Thymus (tissue), 11 donors: ENCODE data around the gene MEGF11. TPM values are rescaled to one million over a fixed set of nuclear protein-coding genes. Genes with fewer than 3 reads are reported as not detected.

Experiments
- DNase-seq, 9 donors: peaks; one replicate each; pipeline ENCODE4 v3.0.0-alpha.2; 2013; ENCODE audit warnings: low spot score in 9 of 9, low read depth in 6 of 9, missing footprints in 1 of 9
- H3K27ac ChIP-seq, 2 donors: one replicate each; pipeline ENCODE4 v1.5.1; 2013; ENCODE audit warnings: control low read depth in 1 of 2, low read depth in 1 of 2, low read length in 1 of 2, mild to moderate bottlenecking in 1 of 2, moderate library complexity in 1 of 2
- H3K27me3 ChIP-seq, 2 donors: one replicate each; pipeline ENCODE4 v1.5.1; 2013; ENCODE audit warnings: low read length in 1 of 2; ENCODE audit not compliant: control insufficient read depth in 2 of 2, insufficient read depth in 1 of 2
- H3K36me3 ChIP-seq, 2 donors: one replicate each; pipeline ENCODE4 v1.5.1; 2013; ENCODE audit warnings: low read length in 1 of 2, mild to moderate bottlenecking in 1 of 2, moderate library complexity in 1 of 2; ENCODE audit not compliant: control insufficient read depth in 2 of 2, insufficient read depth in 2 of 2
- H3K4me1 ChIP-seq, 2 donors: one replicate each; pipeline ENCODE4 v1.5.1; 2013; ENCODE audit warnings: low read length in 2 of 2; ENCODE audit not compliant: control insufficient read depth in 2 of 2, insufficient read depth in 2 of 2
- H3K4me3 ChIP-seq, 2 donors: one replicate each; pipeline ENCODE4 v1.5.1; 2013; ENCODE audit warnings: low read length in 2 of 2, control low read depth in 1 of 2, mild to moderate bottlenecking in 1 of 2
- H3K9me3 ChIP-seq, 2 donors: one replicate each; pipeline ENCODE4 v1.5.1; 2013; ENCODE audit warnings: low read length in 1 of 2, mild to moderate bottlenecking in 1 of 2; ENCODE audit not compliant: control insufficient read depth in 2 of 2, insufficient read depth in 1 of 2
- WGBS: extraction: QIAGEN DNeasy Blood & Tissue Kit; methylation state at CpG from one replicate; pipeline ENCODE4 v1.1.7; 2013; 5-methylcytosine and 5-hydroxymethylcytosine counted together
- polyA plus RNA-seq: library from polyadenylated mRNA; stranded (reverse); fragments of 200-250 nt; gene quantifications from one replicate; pipeline ENCODE4 v1.2.3, GENCODE V29; 2013
- total RNA-seq: library from RNA; stranded (reverse); fragments of 120-200 nt; gene quantifications from one replicate; pipeline ENCODE4 v1.2.4, GENCODE V29; 2013
- donor health status: healthy.

MEGF11 gene
- total and polyA plus RNA-seq, 2 donors: 0.28 to 0.66 TPM

DNA sequence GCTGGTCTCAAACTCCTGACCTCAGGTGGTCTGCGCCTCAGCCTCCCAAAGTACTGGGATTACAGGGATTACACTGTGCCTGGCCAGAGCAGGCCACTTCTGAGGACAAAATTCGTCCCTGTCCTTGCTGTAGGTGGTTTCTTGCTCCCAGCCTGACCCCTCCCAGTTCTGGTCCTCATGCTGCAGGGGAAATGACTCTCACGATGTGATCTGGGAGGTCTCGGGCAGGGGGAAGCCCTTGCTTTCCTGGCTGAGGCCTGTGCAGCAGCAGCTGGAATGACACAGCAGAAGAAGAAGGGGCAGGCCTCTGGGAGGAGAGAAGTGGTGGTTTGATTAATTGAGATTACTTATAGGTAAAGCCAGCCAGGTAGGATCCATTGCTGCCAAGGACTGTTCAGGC, 39.3 kb downstream of the MEGF11 start:
- Histone ChIP-seq H3K27me3 (no peaks in the 10 kb centered on the region), H3K36me3 (no peaks in the 10 kb centered on the region), H3K4me1 (no peaks in the 10 kb centered on the region), H3K9me3 (no peaks in the 10 kb centered on the region), H3K27ac (no peak overlapping the region), H3K4me3 (no peak overlapping the region)
- 37% methylated on average over 4 of the region's 4 CpGs for WGBS
- DNase-seq: no peak

DNA sequence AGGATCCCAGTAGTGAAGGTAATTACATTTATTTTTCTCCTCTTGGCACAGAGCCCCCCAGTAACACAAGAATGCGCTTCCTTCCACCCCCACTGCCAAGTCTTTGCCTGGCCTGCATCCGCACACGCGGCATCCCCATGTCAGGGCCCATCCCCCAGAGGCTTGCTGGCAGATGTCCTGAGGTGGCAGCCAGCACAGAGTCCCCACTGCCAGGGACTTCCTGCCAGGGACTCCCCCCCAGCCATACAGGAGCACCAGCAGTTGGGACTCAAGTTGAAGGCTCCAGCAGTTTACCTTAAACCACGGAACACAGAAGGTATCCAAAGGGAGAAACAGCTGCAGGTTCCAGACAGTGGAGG, 41.0 kb downstream of the MEGF11 start:
- Histone ChIP-seq H3K4me1 (no peaks in the 10 kb centered on the region), H3K9me3 (no peaks in the 10 kb centered on the region), H3K27ac (no peak overlapping the region), H3K27me3 (no peaks in the 10 kb centered on the region), H3K36me3 (no peaks in the 10 kb centered on the region), H3K4me3 (no peak overlapping the region)
- peak in 1 of 9 donors; percentile 3 for DNase-seq
- WGBS: 82% methylated on average over 5 of the region's 5 CpGs

DNA sequence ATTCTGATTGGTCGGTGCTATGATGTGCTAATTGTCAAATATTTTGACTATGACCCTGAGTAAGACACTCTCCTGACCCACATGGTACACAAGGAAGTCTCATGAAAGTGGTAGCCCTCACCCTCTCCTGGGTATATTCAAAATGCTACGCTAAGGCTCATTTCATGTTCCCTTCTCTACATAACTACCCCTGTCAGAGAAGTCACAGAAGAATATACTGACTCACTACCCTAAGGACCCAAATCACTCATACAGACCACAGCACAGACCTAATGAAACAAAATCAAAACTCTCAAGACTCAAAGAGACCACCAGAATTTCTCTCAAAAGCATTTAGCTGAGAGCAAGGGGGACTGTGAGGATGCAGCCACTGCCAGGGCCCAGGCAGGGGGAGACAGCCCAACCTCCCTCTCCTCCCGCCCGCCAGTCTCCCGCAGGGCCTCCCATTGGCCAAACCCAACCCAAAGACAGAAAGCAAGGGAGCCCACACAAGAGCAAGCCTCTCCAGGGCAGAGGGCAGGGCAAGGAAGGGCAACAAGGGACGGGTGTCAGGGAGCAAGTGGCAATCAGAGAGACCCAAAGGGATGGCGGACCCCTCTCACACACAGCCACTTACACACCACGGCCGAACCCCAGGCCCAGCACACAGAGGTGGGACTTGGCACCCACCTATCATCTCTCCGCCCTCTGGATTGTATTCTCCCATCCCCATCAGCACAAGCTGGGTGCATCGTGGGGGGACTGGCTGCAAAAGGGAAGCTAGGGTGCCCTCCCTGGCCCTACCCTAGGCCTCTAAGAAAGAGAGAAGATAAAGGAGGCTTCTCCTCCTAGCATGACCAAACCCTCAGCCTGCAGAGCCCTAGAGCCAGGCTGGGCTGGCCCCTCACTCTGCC, 41.6 kb downstream of the MEGF11 start:
- no peak for DNase-seq
- H3K9me3 ChIP-seq: no peaks in the 10 kb centered on the region
- no peaks in the 10 kb centered on the region for H3K27me3 ChIP-seq
- no peaks in the 10 kb centered on the region for H3K36me3 ChIP-seq
- no peaks in the 10 kb centered on the region for H3K4me1 ChIP-seq
- no peak overlapping the region for H3K27ac ChIP-seq
- 88% methylated on average over 11 of the region's 11 CpGs for WGBS
- no peak overlapping the region for H3K4me3 ChIP-seq

DNA sequence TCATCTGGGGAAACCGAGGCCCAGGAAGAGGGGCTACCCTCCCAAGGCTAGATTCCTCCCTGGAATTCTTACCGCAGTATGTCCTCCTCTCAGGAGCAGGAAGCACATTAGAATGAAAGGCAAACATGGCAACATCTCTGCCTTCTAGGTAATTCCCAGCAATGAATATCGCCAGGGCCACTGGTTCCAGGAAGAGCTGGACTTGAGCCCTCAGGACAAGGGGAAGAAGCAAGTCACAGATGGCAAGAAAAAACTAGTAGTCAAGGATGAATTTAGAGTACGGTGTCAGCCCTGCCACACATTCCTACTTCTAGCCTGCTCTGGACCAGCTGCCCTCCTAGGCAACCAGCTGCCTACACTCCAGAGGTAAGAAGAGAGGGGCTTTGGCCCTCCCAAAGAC, 42.9 kb downstream of the MEGF11 start:
- no peak overlapping the region for H3K4me3 ChIP-seq
- no peak overlapping the region for H3K27ac ChIP-seq
- no peaks in the 10 kb centered on the region for H3K36me3 ChIP-seq
- WGBS: 98% methylated on average over 4 of the region's 4 CpGs
- no peaks in the 10 kb centered on the region for H3K9me3 ChIP-seq
- no peaks in the 10 kb centered on the region for H3K27me3 ChIP-seq
- DNase-seq: no peak
- H3K4me1 ChIP-seq: no peaks in the 10 kb centered on the region

DNA sequence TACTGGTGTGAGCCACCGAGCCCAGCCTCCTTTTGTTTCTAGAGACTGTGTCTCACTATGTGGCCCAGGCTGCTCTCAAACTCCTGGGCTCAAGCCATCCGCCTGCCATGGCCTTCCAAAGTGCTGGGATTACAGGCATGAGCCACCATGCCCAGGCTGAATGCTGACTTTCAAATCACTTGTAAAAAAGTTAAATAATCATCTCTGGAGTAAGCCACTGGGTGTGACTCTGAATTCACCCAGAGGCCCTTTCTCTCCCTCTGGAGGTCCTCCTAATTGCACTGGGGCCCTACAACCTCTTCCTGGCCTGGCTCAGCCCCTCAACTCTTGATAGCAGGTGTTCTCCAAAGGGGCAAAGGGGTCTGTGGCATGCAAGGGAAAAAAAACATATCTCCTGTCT, 54.8 kb downstream of the MEGF11 start:
- WGBS: 96% methylated on average over 2 of the region's 2 CpGs
- H3K4me1 ChIP-seq: no peaks in the 10 kb centered on the region
- no peaks in the 10 kb centered on the region for H3K27me3 ChIP-seq
- no peak overlapping the region for H3K4me3 ChIP-seq
- H3K36me3 ChIP-seq: no peaks in the 10 kb centered on the region
- DNase-seq: no peak
- H3K9me3 ChIP-seq: no peaks in the 10 kb centered on the region
- H3K27ac ChIP-seq: no peak overlapping the region

DNA sequence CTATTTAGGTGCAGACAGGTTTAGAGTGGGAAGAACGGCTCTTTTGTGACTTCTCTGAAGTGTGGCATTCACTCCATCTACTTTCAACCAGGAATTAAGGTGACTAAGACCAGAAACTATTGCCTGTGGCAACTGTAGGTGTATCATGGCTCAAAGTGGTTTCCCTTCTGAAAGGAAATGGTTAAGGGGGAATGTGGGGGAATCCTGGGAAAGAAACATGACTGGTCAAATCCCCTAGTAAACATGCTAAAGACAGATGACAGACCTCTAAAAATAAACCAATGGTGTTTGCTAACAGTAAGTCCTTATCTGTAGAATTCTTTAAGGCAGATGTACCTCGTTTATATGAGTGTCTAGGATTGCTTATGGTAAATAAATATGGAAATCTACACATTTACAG, 56.9 kb downstream of the MEGF11 start:
- H3K27ac ChIP-seq: no peak overlapping the region
- H3K27me3 ChIP-seq: no peaks in the 10 kb centered on the region
- 68% methylated on average over 2 of the region's 2 CpGs for WGBS
- no peaks in the 10 kb centered on the region for H3K36me3 ChIP-seq
- H3K4me3 ChIP-seq: no peak overlapping the region
- no peak for DNase-seq
- no peaks in the 10 kb centered on the region for H3K4me1 ChIP-seq
- no peaks in the 10 kb centered on the region for H3K9me3 ChIP-seq

DNA sequence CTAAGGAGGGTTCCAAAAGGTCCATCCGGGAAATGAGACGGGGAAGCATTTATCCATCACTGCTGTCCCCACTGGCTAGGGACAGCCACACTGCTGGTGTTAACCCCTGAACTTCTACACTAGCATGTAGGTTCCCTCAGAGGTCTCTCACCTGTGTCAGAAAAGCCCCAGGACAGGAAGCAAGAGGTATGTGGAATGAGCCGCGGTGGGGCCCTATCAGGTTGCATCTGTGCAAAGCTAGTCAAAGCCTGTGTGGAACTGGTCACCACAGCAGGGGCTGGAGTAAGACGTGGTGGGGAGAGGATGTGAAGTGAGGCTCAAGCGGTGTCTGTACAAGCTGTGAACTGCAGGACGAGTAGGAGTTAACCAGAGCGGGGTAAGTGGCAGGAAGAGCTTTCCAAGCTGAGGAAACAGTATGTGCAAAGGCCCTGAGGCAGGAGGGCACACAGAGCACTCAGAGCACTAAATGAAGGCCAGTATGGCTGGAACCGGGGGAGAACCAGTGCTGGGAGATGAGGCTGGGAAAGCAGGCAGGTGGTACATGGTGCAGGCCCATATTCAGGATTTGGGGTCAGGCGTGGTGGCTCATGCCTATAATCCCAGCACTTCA, 57.8 kb downstream of the MEGF11 start:
- Histone ChIP-seq H3K36me3 (no peaks in the 10 kb centered on the region), H3K9me3 (no peaks in the 10 kb centered on the region), H3K4me1 (no peaks in the 10 kb centered on the region), H3K27me3 (no peaks in the 10 kb centered on the region), H3K4me3 (no peak overlapping the region), H3K27ac (no peak overlapping the region)
- no peak for DNase-seq
- WGBS: 90% methylated on average over 10 of the region's 10 CpGs

DNA sequence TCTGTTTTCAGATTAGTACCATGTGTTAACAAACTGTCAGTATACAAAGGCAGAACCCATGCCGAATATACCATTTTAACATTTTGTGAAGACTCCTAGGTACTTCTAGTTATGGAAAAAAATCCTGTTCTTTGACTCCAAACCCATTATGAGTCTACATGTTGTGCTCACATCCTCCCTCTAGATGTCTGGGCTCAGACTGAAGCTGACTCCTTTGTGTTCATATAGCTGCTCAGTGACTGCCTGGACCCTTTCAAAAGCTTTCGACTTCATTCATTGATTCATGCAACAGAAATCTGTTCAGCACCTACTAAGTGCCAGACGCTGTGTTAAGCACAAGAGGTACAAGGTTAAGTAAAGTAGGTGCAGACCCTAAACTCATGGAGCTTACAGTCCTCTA, 60.5 kb downstream of the MEGF11 start:
- Histone ChIP-seq H3K27ac (no peak overlapping the region), H3K36me3 (no peaks in the 10 kb centered on the region), H3K4me3 (no peak overlapping the region), H3K4me1 (no peaks in the 10 kb centered on the region), H3K27me3 (no peaks in the 10 kb centered on the region), H3K9me3 (no peaks in the 10 kb centered on the region)
- WGBS: 97% methylated on average over 3 of the region's 3 CpGs
- no peak for DNase-seq

DNA sequence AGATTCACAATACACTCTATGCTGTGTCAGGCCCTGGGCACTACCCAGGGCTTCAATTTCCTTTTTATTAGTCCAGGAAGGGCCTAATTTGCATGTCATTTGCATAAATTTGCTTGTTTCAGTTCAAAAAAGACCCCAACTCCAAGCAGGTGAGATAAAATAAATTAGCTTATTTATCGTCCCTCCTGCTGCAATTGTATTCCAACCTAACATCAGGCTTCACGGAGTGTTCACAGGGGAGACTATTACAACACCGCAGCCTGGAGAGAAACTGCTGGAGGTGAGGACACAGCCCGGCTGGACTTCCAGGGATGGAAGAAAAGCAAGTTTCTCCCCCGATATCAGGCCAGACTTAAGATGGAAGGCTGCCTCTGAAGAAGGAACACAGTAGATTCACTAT, 62.8 kb downstream of the MEGF11 start:
- Histone ChIP-seq H3K27me3 (peaks cover 0 to 9% of the 10 kb centered on the region in 2 donors), H3K4me1 (peaks cover 2 to 7% of the 10 kb centered on the region in 2 donors), H3K36me3 (no peaks in the 10 kb centered on the region), H3K9me3 (no peaks in the 10 kb centered on the region), H3K27ac (no peak overlapping the region), H3K4me3 (no peak overlapping the region)
- 89% methylated on average over 5 of the region's 5 CpGs for WGBS
- DNase-seq: no peak
